ENCODE measurements around the gene ARMC9.

- TF ChIP-seq CTCF (IDR thresholded peaks at IDR 0.05) (no peak), POLR2A (IDR thresholded peaks at IDR 0.05) (no peak), EP300 (IDR thresholded peaks at IDR 0.05) (no peak), POLR2AphosphoS5 (IDR thresholded peaks at IDR 0.05) (no peak)
Measured at GRCh38 chr2:231422056-231422455, 223.6 kb downstream of the ARMC9 start.
